ENCODE data around the gene SELENOH.
A peak's percentile ranks its signal among the peaks of the same experiment; 100 is the strongest.

DNA sequence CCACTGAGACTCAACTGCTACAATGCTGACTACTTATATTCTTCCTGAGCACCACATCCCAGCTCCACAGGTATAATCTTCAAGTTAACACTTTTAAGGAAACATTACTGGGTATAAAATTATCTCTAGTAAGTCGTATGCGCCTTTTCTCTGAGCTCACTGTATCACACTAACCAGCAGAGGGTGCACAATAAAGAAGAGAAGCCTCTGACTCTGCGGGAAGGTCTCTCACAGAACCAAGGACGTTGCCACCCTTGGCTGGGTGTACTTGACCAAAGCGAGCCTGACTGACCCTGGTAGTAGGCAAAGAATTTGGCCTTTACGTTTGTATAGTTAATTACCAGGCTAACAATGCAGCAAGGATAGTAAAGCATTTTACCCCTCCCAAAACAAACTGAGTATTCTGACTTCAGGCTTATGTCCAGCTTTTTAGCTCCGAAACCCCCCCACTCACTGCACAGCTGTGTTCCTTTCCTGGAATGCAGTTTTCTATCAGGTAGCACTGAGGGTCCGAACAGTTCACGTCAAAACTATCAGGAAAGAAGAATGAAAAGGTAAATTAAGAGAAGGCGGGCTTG lies 10.5 kb downstream of the SELENOH start, which contains the start of gene BTBD18:
- TF ChIP-seq, protein P1, sequence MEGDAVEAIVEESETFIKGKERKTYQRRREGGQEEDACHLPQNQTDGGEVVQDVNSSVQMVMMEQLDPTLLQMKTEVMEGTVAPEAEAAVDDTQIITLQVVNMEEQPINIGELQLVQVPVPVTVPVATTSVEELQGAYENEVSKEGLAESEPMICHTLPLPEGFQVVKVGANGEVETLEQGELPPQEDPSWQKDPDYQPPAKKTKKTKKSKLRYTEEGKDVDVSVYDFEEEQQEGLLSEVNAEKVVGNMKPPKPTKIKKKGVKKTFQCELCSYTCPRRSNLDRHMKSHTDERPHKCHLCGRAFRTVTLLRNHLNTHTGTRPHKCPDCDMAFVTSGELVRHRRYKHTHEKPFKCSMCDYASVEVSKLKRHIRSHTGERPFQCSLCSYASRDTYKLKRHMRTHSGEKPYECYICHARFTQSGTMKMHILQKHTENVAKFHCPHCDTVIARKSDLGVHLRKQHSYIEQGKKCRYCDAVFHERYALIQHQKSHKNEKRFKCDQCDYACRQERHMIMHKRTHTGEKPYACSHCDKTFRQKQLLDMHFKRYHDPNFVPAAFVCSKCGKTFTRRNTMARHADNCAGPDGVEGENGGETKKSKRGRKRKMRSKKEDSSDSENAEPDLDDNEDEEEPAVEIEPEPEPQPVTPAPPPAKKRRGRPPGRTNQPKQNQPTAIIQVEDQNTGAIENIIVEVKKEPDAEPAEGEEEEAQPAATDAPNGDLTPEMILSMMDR (IDR thresholded peaks at IDR 0.05), result peak; percentile 83
- no peak for TF ChIP-seq ZFX (IDR thresholded peaks at IDR 0.05; ENCODE audit: borderline replicate concordance)

Data from 22Rv1 (cell line).